K562 (cell line): ENCODE results near the gene PITPNC1. TPM values are rescaled to one million over a fixed set of nuclear protein-coding genes. Genes with fewer than 3 reads are reported as not detected.

ENCODE experiments used
- ATAC-seq: fragments of 200-7000 bp; cut with Tn5 transposase; 3 replicates; pipeline ENCODE4 v1.9.1; 2020; ENCODE audit warnings: moderate library complexity
- BruUV-seq: library from RNA; stranded (reverse); fragments of 400-500 nt; replicated peaks from 2 replicates; lab custom pipeline; 2021; lab: Mats Ljungman, UMichigan
- CTCF ChIA-PET: fragments of 300-600 bp; formaldehyde crosslinking; extraction: SDS; loops from one replicate; lab custom pipeline; 2021; ENCODE audit warnings: low intra/inter-chr PET ratio; lab: Yijun Ruan, JAX
- POLR2A ChIA-PET: fragments of 300-600, 350-650 bp; sonication (Branson Sonifier 250); formaldehyde crosslinking; extraction: SDS; loops from one replicate; lab custom pipeline; 2021; ENCODE audit warnings: antibody characterized with exemption, inconsistent platforms; lab: Yijun Ruan, JAX
- DNase-seq, 4 experiments: peaks; one replicate each; pipeline versions ENCODE4 v3.0.0 to v3.0.0-alpha.2; 2011 to 2018; ENCODE audit warnings: low spot score in 3 of 4, mixed read lengths in 3 of 4; ENCODE audit errors: extremely low read depth in 1 of 4
- FAIRE-seq: peaks from 2 replicates; lab custom pipeline; 2011; peaks lifted over from hg19 to GRCh38; lab: Jason Lieb, UNC
- H2AFZ ChIP-seq: 2 replicates; pipeline ENCODE4 v1.6.0; 2011; ENCODE audit warnings: low read depth, low read length, control low read depth, inconsistent platforms
- H3K27ac ChIP-seq: fragments of 200-600 bp; 3 replicates; pipeline ENCODE4 v1.8.0; 2011; ENCODE audit warnings: low read depth, mild to moderate bottlenecking, control low read depth, inconsistent platforms, low read length, moderate library complexity, mixed read lengths; ENCODE audit errors: extremely low read depth
- H3K27me3 ChIP-seq, 2 experiments: fragments of 300-600 bp in 1 of 2; 2 replicates in 1 of 2; 3 replicates in 1 of 2; pipeline versions ENCODE4 v1.6.0 to v1.8.0; 2011; ENCODE audit warnings: inconsistent platforms in 2 of 2, low read length in 2 of 2, mild to moderate bottlenecking in 1 of 2, mixed read lengths in 1 of 2, moderate library complexity in 1 of 2; ENCODE audit not compliant: control insufficient read depth in 2 of 2, insufficient read depth in 2 of 2
- H3K36me3 ChIP-seq: fragments of 300-600 bp; 3 replicates; pipeline ENCODE4 v1.8.0; 2011; ENCODE audit warnings: mild to moderate bottlenecking, low read length, inconsistent platforms; ENCODE audit not compliant: control insufficient read depth, insufficient read depth
- H3K4me1 ChIP-seq, 2 experiments: fragments of 200-600 bp in 1 of 2; replicated peaks in 1 of 2; 2 replicates in 1 of 2; 3 replicates in 1 of 2; pipeline versions ENCODE4 v1.5.1 to v1.8.0; 2011; ENCODE audit warnings: inconsistent platforms in 2 of 2, low read length in 2 of 2, mild to moderate bottlenecking in 1 of 2, mixed read lengths in 1 of 2, moderate library complexity in 1 of 2; ENCODE audit not compliant: control insufficient read depth in 2 of 2, insufficient read depth in 2 of 2
- H3K4me2 ChIP-seq: 2 replicates; pipeline ENCODE4 v1.6.1; 2011; ENCODE audit warnings: low read length, control low read depth, inconsistent platforms, mixed read lengths; ENCODE audit not compliant: insufficient read depth
- H3K4me3 ChIP-seq: fragments of 200-600 bp; sonication (generic), shearing (Covaris generic); 2 replicates; pipeline ENCODE4 v1.5.1; 2016; ENCODE audit warnings: control low read depth, inconsistent platforms
- H3K79me2 ChIP-seq: fragments of 200-600 bp; 3 replicates; pipeline ENCODE4 v1.8.0; 2011; ENCODE audit warnings: low read length, inconsistent platforms; ENCODE audit not compliant: control insufficient read depth, insufficient read depth
- H3K9ac ChIP-seq, 2 experiments: 2 replicates each; pipeline versions ENCODE4 v1.6.0 to v1.6.1; 2011; ENCODE audit warnings: low read depth in 2 of 2, low read length in 2 of 2, control low read depth in 1 of 2, inconsistent platforms in 1 of 2, mild to moderate bottlenecking in 1 of 2, mixed read lengths in 1 of 2; ENCODE audit not compliant: insufficient read depth in 1 of 2
- H3K9me1 ChIP-seq: one replicate; pipeline ENCODE4 v1.6.0; 2011; ENCODE audit warnings: inconsistent platforms, mild to moderate bottlenecking, low read length, moderate library complexity; ENCODE audit not compliant: control insufficient read depth, insufficient read depth
- H3K9me3 ChIP-seq: replicated peaks from 2 replicates; pipeline ENCODE4 v1.5.1; 2011; ENCODE audit warnings: low read depth, low read length, inconsistent platforms; ENCODE audit not compliant: control insufficient read depth, insufficient read depth
- H4K20me1 ChIP-seq: replicated peaks from 2 replicates; pipeline ENCODE4 v1.6.1; 2011; ENCODE audit warnings: low read length, inconsistent platforms, mixed read lengths; ENCODE audit not compliant: control insufficient read depth, insufficient read depth
- CBX3 ChIP-seq, 2 experiments: IDR thresholded peaks; 1 replicate in 1 of 2; 2 replicates in 1 of 2; pipeline ENCODE4 v1.6.1; 2012; ENCODE audit warnings: inconsistent platforms in 2 of 2, low read length in 2 of 2, borderline replicate concordance in 1 of 2, control low read depth in 1 of 2
- E2F1 ChIP-seq: sonication (generic); formaldehyde crosslinking; IDR thresholded peaks from 2 replicates; pipeline ENCODE4 v1.8.1; 2023; ENCODE audit warnings: mild to moderate bottlenecking, missing genetic modification reagents, moderate library complexity
- HDAC2 ChIP-seq: fragments of 450-650 bp; IDR thresholded peaks from 2 replicates; pipeline ENCODE4 v1.6.1; 2016; ENCODE audit warnings: mild to moderate bottlenecking
- RFX7 ChIP-seq: fragments of 250-450 bp; sonication (Bioruptor Pico); IDR thresholded peaks from 2 replicates; pipeline ENCODE4 v1.5.1; 2021; ENCODE audit warnings: mild to moderate bottlenecking
- TBL1XR1 ChIP-seq, 2 experiments: IDR thresholded peaks; 2 replicates each; pipeline ENCODE4 v1.6.1; 2012; ENCODE audit warnings: improper control_type of control experiment in 2 of 2, low read length in 2 of 2, mild to moderate bottlenecking in 1 of 2
- ZBTB17 ChIP-seq: fragments of 450-650 bp; formaldehyde crosslinking; IDR thresholded peaks from 2 replicates; pipeline ENCODE4 v1.4.0; 2020; ENCODE audit warnings: mild to moderate bottlenecking
- ZNF274 ChIP-seq: IDR thresholded peaks from 2 replicates; pipeline ENCODE4 v1.6.1; 2011; ENCODE audit warnings: low read depth, mild to moderate bottlenecking, low read length, moderate library complexity, borderline replicate concordance
- ZNF551 ChIP-seq: fragments of 250-450 bp; sonication (Bioruptor Pico); IDR thresholded peaks from 2 replicates; pipeline ENCODE4 v1.5.0; 2021; ENCODE audit warnings: mild to moderate bottlenecking, moderate library complexity
- WGBS: fragments of 100-300 bp; shearing (Covaris generic); methylation state at CpG from one replicate; pipeline ENCODE4 v1.1.6; 2016; ENCODE audit warnings: low coverage, mixed read lengths; ENCODE audit not compliant: insufficient coverage; ENCODE audit errors: missing lambda C conversion rate; 5-methylcytosine and 5-hydroxymethylcytosine counted together
- in situ Hi-C: fragments of 300-500 bp; cut with MboI; formaldehyde crosslinking; loops from 4 replicates; pipeline ENCODE4 v1.15.0; 2018; ENCODE audit warnings: inconsistent platforms, mixed read lengths
- intact Hi-C: fragments of 100-400 bp; cut with micrococcal nuclease; formaldehyde crosslinking; loops from 2 replicates; pipeline ENCODE4 v1.14.2; 2022
- polyA plus RNA-seq, 8 experiments: library from polyadenylated mRNA; depleted of rRNA in 4 of 8; stranded (reverse) in 5 of 8; unstranded in 3 of 8; fragments of >200 nt; fragmentation: Nextera tagmentation in 2 of 8; fragmentation: Illumina TruSeq in 1 of 8; extraction: Ambion mirVana in 2 of 8; extraction: Trizol in 1 of 8; gene quantifications; 2 replicates each; pipeline versions ENCODE4 v1.2.1 to v1.2.3, GENCODE V29; 2011 to 2014; ENCODE audit warnings: inconsistent platforms in 1 of 8, missing spikeins in 1 of 8
- total RNA-seq, 7 experiments: library from RNA; depleted of rRNA in 6 of 7; stranded (reverse); fragments of >200 nt in 6 of 7; fragmentation: Illumina TruSeq in 2 of 7; extraction: Trizol in 2 of 7; gene quantifications; 2 replicates each; pipeline versions ENCODE4 v1.2.1 to v1.2.3, GENCODE V29; 2011 to 2021; ENCODE audit warnings: low replicate concordance in 1 of 7
- TF ChIP-seq, protein P1 (sequence below), 2 experiments: fragments of 200-800 bp in 1 of 2; sonication (Bioruptor generic) in 1 of 2; sonication (generic) in 1 of 2; formaldehyde crosslinking in 1 of 2; IDR thresholded peaks in 1 of 2; conservative IDR thresholded peaks in 1 of 2; 2 replicates each; pipeline versions ENCODE4 v1.5.0 to v1.6.1; 2016 to 2020; ENCODE audit warnings: missing compliant biosample characterization in 1 of 2, missing genetic modification characterization in 1 of 2, missing genetic modification reagents in 1 of 2
- TF ChIP-seq, protein P2 (sequence below): fragments of 250-450 bp; sonication (Bioruptor Pico); IDR thresholded peaks from 2 replicates; pipeline ENCODE4 v1.4.0; 2020

PITPNC1 gene
- total and polyA plus RNA-seq, 9 of the 15 experiments (the other 6 are each of a cell fraction or from before 2014, with no cell fraction given), result 0.11 to 1.1 (median 0.65) TPM

DNA sequence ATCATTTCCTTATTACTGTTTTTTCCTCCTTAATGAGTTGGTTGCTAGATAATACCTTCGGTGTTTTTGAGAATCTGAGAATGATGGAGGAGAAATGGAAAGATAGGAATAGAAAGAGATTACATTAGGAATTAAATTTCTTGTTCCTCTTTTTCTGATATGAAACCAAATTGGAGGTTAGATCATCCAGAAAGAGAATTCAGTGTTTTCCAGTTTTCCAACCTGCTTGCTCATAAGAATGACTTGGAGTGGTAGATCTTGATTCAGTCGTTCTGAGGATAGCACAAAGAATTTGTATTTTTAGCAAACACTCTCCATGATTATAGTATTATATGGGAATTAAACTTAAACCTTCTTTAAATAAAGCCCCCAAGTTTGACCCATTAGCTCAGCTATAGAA is 35.9 kb downstream of the PITPNC1 start:
- no peaks in the 10 kb centered on the region for H3K79me2 ChIP-seq
- 0% methylated on average over 2 of the region's 2 CpGs for WGBS
- FAIRE-seq (no peak), ATAC-seq (no peak), DNase-seq (no peak)
- no peaks in the 10 kb centered on the region for H3K36me3 ChIP-seq
- no TSS peak for BruUV-seq
- no peak overlapping the region for H3K9ac ChIP-seq
- POLR2A ChIA-PET, result no interaction called here
- no peaks in the 10 kb centered on the region for H3K4me1 ChIP-seq
- TF ChIP-seq CBX3 (IDR thresholded peaks at IDR 0.05; ENCODE audit: borderline replicate concordance in 1 of 2, low read length in 2 of 2) (no peak), HDAC2 (no peak), ZNF274 (no peak), TBL1XR1 (IDR thresholded peaks at IDR 0.05; ENCODE audit: low read length in 2 of 2) (no peak), E2F1 (no peak), ZNF551 (CRISPR knock-in tag) (no peak), RFX7 (no peak), ZBTB17 (no peak)
- TF ChIP-seq, protein P1, sequence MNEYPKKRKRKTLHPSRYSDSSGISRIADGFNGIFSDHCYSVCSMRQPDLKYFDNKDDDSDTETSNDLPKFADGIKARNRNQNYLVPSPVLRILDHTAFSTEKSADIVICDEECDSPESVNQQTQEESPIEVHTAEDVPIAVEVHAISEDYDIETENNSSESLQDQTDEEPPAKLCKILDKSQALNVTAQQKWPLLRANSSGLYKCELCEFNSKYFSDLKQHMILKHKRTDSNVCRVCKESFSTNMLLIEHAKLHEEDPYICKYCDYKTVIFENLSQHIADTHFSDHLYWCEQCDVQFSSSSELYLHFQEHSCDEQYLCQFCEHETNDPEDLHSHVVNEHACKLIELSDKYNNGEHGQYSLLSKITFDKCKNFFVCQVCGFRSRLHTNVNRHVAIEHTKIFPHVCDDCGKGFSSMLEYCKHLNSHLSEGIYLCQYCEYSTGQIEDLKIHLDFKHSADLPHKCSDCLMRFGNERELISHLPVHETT (CRISPR knock-in tag; conservative IDR thresholded peaks at IDR 0.05 in 1 of 2, IDR thresholded peaks at IDR 0.05 in 1 of 2), result no peak
- TF ChIP-seq, protein P2, sequence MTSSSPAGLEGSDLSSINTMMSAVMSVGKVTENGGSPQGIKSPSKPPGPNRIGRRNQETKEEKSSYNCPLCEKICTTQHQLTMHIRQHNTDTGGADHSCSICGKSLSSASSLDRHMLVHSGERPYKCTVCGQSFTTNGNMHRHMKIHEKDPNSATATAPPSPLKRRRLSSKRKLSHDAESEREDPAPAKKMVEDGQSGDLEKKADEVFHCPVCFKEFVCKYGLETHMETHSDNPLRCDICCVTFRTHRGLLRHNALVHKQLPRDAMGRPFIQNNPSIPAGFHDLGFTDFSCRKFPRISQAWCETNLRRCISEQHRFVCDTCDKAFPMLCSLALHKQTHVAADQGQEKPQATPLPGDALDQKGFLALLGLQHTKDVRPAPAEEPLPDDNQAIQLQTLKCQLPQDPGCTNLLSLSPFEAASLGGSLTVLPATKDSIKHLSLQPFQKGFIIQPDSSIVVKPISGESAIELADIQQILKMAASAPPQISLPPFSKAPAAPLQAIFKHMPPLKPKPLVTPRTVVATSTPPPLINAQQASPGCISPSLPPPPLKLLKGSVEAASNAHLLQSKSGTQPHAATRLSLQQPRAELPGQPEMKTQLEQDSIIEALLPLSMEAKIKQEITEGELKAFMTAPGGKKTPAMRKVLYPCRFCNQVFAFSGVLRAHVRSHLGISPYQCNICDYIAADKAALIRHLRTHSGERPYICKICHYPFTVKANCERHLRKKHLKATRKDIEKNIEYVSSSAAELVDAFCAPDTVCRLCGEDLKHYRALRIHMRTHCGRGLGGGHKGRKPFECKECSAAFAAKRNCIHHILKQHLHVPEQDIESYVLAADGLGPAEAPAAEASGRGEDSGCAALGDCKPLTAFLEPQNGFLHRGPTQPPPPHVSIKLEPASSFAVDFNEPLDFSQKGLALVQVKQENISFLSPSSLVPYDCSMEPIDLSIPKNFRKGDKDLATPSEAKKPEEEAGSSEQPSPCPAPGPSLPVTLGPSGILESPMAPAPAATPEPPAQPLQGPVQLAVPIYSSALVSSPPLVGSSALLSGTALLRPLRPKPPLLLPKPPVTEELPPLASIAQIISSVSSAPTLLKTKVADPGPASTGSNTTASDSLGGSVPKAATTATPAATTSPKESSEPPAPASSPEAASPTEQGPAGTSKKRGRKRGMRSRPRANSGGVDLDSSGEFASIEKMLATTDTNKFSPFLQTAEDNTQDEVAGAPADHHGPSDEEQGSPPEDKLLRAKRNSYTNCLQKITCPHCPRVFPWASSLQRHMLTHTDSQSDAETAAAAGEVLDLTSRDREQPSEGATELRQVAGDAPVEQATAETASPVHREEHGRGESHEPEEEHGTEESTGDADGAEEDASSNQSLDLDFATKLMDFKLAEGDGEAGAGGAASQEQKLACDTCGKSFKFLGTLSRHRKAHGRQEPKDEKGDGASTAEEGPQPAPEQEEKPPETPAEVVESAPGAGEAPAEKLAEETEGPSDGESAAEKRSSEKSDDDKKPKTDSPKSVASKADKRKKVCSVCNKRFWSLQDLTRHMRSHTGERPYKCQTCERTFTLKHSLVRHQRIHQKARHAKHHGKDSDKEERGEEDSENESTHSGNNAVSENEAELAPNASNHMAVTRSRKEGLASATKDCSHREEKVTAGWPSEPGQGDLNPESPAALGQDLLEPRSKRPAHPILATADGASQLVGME (CRISPR knock-in tag), result no peak
- no peak overlapping the region for H3K27ac ChIP-seq
- CTCF ChIA-PET, result no interaction called here
- H3K9me1 ChIP-seq, result no peaks in the 10 kb centered on the region
- H2AFZ ChIP-seq, result no peak overlapping the region
- H3K4me2 ChIP-seq, result no peak overlapping the region
- intact Hi-C loops, result no loop called here
- H3K27me3 ChIP-seq, result peaks cover 9 to 33% of the 10 kb centered on the region in 2 experiments; a peak in 4 of 5 replicates
- no peak overlapping the region for H3K4me3 ChIP-seq
- H3K9me3 ChIP-seq, result no peaks in the 10 kb centered on the region
- H4K20me1 ChIP-seq, result no peaks in the 10 kb centered on the region
- in situ Hi-C loops, result no loop called here
